KOPT-K1 (cell line): ENCODE data around the gene MPND.

Experiments used
- H3K27ac ChIP-seq: fragments of 200-600 bp; sonication (generic); 2 replicates; pipeline ENCODE4 v1.5.1; 2016; ENCODE audit warnings: antibody characterized with exemption, mild to moderate bottlenecking, low read depth, low read length; ENCODE audit not compliant: poor library complexity, severe bottlenecking
- H3K36me3 ChIP-seq: fragments of 200-600 bp; sonication (generic); 2 replicates; pipeline ENCODE4 v1.5.1; 2017; ENCODE audit warnings: antibody characterized with exemption, mild to moderate bottlenecking, low read length, moderate library complexity; ENCODE audit not compliant: insufficient read depth
- H3K9me3 ChIP-seq: fragments of 200-600 bp; sonication (generic); 2 replicates; pipeline ENCODE4 v1.5.1; 2017; ENCODE audit warnings: antibody characterized with exemption, low read length, mild to moderate bottlenecking; ENCODE audit not compliant: insufficient read depth, poor library complexity, severe bottlenecking

Gene MPND

DNA sequence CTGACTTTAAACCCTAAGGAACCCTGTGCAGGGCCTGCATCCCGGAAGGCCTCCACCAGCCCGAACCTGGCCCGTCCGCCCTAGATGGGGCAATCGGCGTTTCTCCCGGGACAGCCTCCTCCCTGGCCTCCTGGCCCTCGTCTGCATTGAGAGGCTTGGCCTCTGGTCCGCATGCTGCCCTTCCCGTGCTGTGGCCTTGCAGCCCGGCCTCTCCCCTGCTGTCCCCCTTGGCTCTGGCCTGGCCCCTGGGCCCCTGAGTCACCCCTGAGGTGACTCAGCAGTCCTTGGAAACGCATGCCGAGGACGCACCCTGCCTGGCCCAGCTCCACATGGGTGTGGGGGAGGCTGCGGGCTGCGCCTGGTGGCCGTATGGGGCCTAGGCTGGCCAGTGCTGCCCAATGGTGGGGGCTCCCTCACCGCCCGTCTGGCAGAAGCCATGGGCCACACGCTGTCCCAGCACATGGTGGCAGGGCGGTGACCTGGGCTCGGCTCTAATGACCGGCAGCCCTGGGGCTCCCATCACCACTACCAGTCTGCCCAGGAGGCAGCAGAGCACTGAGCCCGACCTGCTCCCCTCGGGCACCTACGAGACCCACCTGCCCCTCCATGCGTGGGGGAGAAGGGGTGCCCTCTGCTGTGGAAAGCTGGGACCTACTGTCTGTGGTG, 31.3 kb downstream of the MPND start:
- H3K9me3 ChIP-seq = no peaks in the 10 kb centered on the region
- H3K27ac ChIP-seq = no peak overlapping the region
- H3K36me3 ChIP-seq = peaks cover 5% of the 10 kb centered on the region; the same call in 1 of the 2 replicates

DNA sequence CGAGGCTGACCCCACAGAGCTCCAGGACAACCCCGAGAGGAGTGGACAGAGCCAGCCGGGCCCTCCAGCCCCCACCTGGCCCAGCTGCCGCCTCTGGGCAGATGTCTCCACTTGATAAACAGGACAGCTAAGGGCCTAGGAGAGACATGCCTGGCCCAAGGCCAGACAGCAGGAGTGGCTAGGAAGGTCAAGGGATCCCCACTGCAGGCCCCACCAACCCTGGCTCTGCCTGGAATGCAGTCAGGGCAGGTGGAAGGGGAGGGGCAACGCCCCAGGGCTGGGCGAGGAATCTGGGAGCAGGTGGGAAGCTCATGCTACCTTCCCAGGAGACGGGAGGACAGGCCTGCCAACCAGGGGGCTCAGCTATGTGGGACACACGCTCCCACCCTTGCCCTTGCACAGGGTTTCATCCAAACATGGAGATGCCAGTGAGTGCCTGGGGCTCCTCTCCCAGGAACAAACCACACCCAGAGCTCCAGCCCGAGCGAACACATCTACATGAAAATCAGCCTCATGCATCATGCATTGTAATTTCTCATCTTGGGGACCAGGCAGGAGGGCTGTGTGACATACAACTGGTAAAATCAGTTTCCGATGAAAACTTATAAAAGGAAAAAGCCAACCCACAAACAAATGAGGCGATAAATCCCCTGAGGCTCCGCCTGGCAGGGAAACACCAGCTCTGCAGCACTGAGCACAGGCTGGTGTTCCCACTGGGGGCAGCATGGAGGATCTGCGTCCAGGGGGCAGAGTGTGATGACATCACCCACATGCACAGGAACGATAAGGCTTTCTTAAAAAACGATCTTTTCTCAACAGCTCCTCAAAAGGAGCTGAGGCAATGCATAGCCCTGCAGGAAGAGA, 32.0 kb downstream of the MPND start:
- no peaks in the 10 kb centered on the region for H3K9me3 ChIP-seq
- no peak overlapping the region for H3K27ac ChIP-seq
- peaks cover 5% of the 10 kb centered on the region; the same call in 1 of the 2 replicates for H3K36me3 ChIP-seq

DNA sequence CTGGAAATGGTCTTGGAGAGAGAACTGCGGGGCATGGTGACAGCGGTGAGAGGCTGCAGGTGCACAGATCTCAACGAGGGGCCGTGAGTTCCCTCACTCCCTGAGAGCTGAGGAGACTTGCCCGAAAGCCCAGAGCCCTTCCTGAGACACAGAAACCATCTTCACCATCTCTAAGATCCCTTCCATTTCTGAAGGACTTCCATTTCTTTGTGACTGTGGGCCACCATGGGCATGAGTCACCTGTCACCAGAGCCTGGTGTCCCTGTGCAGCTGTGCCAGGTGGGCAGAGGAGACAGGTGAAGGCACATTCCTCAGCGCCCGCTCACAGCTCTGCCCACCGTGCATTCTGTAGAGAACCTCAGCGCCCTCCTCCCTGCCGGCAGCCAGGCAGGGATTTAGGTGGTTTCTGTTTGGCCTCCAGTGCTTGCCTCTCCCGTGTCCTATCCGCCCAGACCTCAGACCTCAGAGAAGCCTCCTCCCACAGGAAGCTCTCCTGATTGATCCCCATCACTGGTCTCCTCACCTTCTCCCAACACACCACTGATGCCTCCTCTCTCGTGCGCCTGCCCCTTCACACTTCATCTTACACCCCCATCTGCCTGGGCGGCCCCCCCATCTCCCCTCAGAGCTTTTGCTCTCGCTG, 32.8 kb downstream of the MPND start:
- Histone ChIP-seq H3K9me3 (no peaks in the 10 kb centered on the region), H3K36me3 (peaks cover 5% of the 10 kb centered on the region; the same call in 1 of the 2 replicates), H3K27ac (no peak overlapping the region)

DNA sequence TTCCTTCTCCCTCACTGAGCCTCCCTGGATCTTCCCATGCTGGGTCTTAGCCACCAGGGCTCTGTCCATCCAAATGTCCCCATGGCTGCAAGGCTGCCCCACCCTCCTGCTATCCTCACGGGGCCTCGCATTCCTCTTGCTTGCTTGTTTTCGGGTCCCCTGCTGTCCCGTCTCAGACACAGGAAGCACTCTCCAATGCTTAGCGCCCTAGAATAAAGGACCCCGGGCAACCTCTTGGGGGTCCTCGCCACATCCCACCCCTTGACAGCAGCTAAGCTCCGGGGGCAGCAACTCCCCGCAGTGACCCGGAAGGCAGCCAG, 33.3 kb downstream of the MPND start:
- Histone ChIP-seq H3K9me3 (no peaks in the 10 kb centered on the region), H3K27ac (no peak overlapping the region), H3K36me3 (peaks cover 5% of the 10 kb centered on the region; the same call in 1 of the 2 replicates)

DNA sequence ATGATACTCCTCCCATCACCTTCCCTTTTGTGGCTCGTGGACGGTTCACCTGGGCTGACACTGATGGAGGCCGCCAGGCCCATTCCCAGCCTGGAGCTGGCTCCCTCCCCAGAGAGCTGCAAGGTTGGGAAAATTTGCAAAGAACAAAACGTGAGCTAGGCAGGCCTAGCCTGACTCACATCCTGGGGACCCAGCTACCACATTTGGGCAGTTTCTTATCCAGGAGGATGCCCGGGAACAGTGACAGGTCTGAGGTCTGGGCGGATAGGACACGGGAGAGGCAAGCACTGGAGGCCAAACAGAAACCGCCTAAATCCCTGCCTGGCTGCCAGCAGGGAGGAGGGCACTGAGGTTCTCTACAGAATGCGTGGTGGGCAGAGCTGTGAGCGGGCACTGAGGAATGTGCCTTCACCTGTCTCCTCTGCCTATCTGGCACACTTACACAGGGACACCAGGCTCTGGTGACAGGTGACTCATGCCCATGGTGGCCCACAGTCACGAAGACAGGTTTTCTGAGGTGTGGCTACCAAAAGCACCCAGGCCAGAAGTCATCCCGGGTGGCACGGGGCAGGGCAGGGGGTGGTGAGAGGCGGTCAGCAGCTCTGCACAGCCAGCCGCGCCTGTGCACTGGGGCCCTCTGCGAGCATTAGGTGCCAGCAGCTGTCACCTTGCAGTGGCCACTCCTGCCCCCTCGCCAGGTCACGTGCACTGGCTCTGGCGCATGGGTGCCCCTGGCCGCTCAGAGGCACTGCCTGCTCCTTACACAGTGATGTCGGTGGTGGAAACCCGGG, 33.8 kb downstream of the MPND start:
- Histone ChIP-seq H3K27ac (no peak overlapping the region), H3K9me3 (no peaks in the 10 kb centered on the region), H3K36me3 (peaks cover 5% of the 10 kb centered on the region; the same call in 1 of the 2 replicates)

DNA sequence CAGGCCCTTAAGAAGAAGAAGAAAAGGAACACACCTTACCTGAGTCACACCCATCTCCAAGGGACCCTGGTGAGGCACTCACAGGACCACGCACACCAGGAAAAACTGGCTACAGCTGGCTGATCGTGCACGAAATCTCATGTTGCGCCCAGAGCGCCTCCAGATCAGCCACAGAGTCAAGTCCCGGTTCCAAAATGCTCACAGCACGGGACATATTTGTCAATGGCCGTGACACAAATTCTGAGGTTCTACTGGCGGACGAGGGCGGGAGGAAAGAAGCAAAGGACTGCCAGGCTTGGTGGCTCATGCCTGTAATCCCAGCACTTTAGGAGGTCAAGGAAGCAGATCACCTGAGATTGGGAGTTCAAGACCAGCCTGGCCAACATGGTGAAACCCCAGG, 35.5 kb downstream of the MPND start:
- H3K9me3 ChIP-seq = no peaks in the 10 kb centered on the region
- peaks cover 12% of the 10 kb centered on the region for H3K36me3 ChIP-seq
- H3K27ac ChIP-seq = no peak overlapping the region

DNA sequence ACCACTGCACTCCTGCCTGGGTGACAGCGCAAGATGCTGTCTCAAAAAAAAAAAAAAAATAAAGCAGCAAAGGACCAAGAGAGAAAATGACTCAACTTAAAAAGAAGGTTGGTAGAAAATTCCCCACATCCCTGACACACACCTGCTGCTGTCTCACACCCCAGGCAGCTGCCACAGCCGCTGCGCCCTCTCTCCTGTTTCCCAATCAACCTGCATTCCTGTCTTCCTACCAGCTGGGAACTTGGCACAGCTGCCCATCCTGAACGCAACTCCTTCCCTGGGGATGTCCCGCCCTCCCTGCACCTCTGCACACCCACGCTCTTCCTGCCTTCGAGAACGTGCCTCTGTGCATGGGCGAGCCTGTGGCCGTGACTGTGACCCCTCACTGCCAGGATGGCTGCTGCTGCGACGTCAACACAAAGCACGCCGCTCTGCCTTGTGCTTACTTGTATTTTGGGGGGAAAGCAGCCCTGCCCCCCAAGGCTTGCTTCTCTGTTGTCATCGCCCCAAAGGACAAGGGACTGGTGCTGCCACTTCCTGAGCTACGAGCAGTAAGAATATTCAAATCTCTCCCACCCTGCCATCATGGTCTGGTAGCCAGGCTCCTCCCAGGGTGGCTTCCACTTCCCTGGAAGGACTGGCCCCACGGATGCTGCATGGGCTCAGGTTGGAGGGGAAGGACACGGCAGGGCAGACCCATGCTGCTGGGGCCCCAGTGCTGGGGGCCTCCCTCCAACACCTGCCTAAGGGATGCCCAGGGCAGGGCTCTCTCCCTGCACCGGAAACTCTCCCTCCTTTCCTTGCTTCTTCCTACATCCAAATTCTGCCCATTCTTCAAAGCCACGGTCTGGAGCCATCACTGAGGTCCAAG, 36.3 kb downstream of the MPND start:
- Histone ChIP-seq H3K9me3 (no peaks in the 10 kb centered on the region), H3K36me3 (peaks cover 19% of the 10 kb centered on the region), H3K27ac (no peak overlapping the region)

DNA sequence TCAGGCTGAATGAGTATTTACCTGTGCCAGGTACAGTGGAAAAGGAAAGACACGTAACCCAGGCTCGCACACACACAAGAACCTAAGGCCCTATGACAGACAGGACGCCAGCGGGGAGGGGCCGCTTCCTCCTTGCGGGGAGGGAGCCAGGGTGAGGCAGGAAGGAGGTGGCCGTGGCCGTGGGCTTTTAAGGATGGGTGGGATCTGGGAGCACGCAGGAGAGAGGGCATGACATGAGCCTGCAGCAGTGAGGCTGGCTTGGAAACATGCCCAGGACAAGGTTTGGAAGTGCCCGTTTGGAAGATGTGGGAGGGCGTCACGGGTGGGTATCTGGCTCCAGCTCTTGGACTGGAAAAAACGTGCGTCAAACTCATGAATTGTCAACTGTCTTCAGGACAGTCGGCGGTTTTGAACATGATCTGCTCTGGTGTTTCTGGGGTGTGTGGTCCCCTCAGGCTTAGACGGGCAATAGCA, 36.9 kb downstream of the MPND start:
- H3K9me3 ChIP-seq = no peaks in the 10 kb centered on the region
- H3K27ac ChIP-seq = no peak overlapping the region
- H3K36me3 ChIP-seq = peaks cover 26% of the 10 kb centered on the region

DNA sequence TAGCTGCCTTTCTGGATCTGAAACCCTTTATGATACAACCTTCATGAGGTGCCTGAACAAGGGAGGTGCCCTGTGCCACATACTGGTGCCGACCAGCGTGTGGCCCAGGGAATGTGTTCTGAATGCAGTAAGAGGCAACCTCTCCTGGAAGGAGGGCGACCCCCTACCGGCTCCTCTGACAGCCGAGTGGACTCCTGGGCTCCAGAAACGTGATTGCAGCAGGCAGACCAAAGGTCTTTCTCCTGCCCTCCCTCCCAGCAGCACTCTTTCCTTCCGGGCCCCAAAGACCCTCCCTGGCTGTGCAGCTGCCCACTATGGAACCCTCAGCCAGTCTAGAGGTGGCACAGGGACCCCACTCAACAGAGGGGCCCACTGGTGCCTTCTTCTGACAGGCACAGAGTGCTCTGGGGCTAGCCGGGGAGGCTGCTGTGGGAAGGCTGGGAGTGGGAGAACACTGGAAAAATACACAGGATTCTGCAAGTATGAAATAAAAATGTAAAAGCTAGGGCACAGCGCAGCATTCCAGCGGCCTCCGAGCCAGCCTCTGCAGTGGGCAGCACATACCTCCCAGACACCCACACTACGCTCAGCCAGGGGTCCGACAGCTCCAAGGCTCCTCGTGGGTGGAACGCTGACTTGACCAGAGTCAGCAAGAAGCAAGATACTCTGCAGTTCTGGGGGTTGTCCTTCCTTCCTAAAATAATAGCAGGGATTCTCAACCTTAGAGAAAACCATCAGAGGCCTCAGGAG, 42.1 kb downstream of the MPND start:
- Histone ChIP-seq H3K36me3 (peaks cover 54% of the 10 kb centered on the region), H3K27ac (no peak overlapping the region), H3K9me3 (no peaks in the 10 kb centered on the region)

DNA sequence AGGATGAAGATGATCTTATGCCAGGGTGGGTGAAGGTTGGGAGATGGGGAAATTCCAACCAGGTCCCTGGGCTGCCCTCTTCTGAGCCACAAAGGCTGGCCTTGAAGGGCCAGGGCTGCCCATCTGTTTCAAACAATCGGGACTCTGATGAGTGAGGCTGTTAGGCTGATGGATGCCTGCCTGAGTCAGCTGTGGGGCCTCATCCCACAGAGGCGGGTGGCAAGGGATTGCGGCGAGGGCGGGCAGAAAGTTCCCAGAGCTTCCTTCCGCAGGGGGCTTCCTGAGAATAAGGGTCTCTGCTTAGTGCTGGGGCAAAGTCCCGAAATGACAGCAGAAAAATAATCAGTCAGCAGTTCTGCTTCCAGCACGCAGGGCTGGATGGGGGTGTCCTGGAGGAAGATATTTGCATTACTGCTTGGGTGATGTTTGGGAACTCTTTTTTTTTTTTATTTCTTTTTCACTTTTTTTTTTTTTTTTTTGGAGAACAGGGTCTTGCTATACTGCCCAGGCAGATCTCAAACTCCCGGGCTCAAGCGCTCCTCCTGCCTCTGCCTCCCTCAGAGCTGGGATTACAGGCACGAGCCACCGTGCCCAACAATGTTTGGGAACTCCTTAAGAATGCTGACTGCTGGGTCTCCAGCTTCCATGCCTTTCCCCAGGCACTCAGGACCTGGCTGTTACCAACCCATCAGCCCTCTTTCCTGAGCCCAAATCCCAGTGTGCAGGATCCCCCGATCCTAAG, 42.9 kb downstream of the MPND start:
- Histone ChIP-seq H3K36me3 (peaks cover 54% of the 10 kb centered on the region), H3K27ac (no peak overlapping the region), H3K9me3 (no peaks in the 10 kb centered on the region)

DNA sequence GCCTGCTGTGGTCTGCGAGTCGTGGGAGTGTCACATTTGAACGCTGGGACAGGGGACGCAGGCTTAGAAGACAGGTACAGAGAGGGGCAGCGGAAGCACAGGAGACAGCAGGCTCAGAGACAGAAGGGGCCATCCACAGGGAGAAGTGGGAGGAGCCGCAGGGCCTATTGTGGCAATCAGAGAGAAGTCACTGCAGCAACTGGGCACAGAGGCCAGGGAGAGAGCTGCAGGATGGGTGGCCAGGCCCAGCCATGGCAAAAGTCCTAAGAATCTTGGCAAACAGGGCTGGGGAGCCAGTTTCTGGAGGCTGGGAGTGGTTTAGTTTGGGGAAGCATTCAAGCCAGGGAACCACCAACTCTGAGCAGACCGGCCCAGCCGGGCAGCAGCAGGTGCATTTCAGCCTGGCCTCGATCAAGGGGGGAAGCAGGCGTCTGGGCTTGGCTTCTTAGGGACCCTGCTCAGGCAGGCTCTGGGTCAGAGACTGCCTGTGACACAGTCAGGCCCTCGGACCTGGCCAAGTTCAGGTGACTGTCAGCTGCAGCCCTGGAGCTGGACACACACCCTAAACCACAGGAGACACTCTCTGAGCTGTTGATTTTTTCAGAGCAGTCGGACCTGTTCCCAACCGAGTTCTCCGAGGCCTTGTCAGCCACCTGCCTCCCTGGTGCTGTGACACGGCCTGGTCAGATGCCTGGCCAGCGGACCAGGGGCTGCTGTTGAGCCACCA, 45.1 kb downstream of the MPND start:
- Histone ChIP-seq H3K27ac (no peak overlapping the region), H3K9me3 (no peaks in the 10 kb centered on the region), H3K36me3 (peaks cover 51% of the 10 kb centered on the region)

DNA sequence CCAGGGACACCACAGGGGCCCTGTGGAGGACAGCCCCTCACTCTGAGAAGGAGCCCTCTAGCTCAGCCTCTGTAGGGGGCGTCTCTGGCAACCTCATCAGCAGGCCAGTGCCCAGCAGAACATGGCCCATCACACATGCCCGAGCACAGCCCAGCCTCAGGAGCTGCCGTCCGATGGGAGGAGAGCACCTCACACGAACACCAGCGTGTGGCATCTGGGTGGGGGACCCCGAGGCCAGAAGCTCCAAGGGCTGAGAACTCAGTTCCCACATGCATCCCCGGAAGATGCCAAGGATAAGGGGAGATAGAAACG, 45.7 kb downstream of the MPND start:
- Histone ChIP-seq H3K27ac (no peak overlapping the region), H3K36me3 (peaks cover 48% of the 10 kb centered on the region; the same call in 1 of the 2 replicates)

More for the DNA sequence above, 45.7 kb downstream of the MPND start:
- H3K9me3 ChIP-seq = no peaks in the 10 kb centered on the region
